Measurements from ENCODE around the gene GYS1. TPM values are rescaled to one million over a fixed set of nuclear protein-coding genes. Genes with fewer than 3 reads are reported as not detected.

Gene GYS1
- total and polyA plus RNA-seq, 2 donors = 14.0 to 22.2 TPM

GRCh38 chr19:49011194-49011593, 18.1 kb upstream of the GYS1 start:
- no peak for DNase-seq (ENCODE audit: low read depth in 6 of 9, low spot score in 9 of 9)

GRCh38 chr19:49010453-49010852, 17.3 kb upstream of the GYS1 start:
- no peaks in the 10 kb centered on the region for H3K27me3 ChIP-seq (ENCODE audit: control insufficient read depth in 2 of 2, insufficient read depth in 1 of 2, low read length in 1 of 2)
- DNase-seq (ENCODE audit: low read depth in 6 of 9, low spot score in 9 of 9) = no peak
- no peak overlapping the region for H3K4me3 ChIP-seq (ENCODE audit: low read length in 2 of 2)
- H3K36me3 ChIP-seq (ENCODE audit: control insufficient read depth in 2 of 2, insufficient read depth in 2 of 2, low read length in 1 of 2) = peaks cover 60 to 76% of the 10 kb centered on the region in 2 donors
- 97% methylated on average over 18 of the region's 18 CpGs for WGBS
- H3K4me1 ChIP-seq (ENCODE audit: control insufficient read depth in 2 of 2, insufficient read depth in 2 of 2, low read length in 2 of 2) = no peaks in the 10 kb centered on the region
- H3K27ac ChIP-seq (ENCODE audit: low read depth in 1 of 2, low read length in 1 of 2) = no peak overlapping the region
- H3K9me3 ChIP-seq (ENCODE audit: control insufficient read depth in 2 of 2, insufficient read depth in 1 of 2, low read length in 1 of 2) = no peaks in the 10 kb centered on the region

More at GRCh38 chr19:49011194-49011593, 18.1 kb upstream of the GYS1 start:
- no peak overlapping the region for H3K27ac ChIP-seq (ENCODE audit: low read depth in 1 of 2, low read length in 1 of 2)
- no peaks in the 10 kb centered on the region for H3K4me1 ChIP-seq (ENCODE audit: control insufficient read depth in 2 of 2, insufficient read depth in 2 of 2, low read length in 2 of 2)
- no peak overlapping the region for H3K4me3 ChIP-seq (ENCODE audit: low read length in 2 of 2)
- no peaks in the 10 kb centered on the region for H3K9me3 ChIP-seq (ENCODE audit: control insufficient read depth in 2 of 2, insufficient read depth in 1 of 2, low read length in 1 of 2)
- peaks cover 62 to 76% of the 10 kb centered on the region in 2 donors for H3K36me3 ChIP-seq (ENCODE audit: control insufficient read depth in 2 of 2, insufficient read depth in 2 of 2, low read length in 1 of 2)
- no peaks in the 10 kb centered on the region for H3K27me3 ChIP-seq (ENCODE audit: control insufficient read depth in 2 of 2, insufficient read depth in 1 of 2, low read length in 1 of 2)
- 98% methylated on average over 17 of the region's 17 CpGs for WGBS

DNA sequence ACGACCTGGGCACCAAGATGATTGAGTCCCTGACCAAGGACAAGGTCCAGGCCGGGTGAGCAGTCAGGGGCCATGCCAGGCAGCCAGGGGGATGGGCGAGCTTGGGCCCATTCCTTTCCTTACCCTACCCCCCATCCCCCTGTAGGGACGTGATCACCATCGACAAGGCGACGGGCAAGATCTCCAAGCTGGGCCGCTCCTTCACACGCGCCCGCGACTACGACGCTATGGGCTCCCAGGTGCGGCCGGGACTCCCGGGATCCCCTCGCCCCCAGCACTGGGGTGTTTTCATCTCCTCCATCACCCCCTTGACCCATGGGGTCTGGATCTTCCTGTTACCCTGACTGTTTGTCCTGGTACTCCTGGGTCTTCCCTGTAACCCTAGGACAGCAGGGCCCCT, 16.7 kb upstream of the GYS1 start:
- 99% methylated on average over 18 of the region's 18 CpGs for WGBS
- H3K9me3 ChIP-seq (ENCODE audit: control insufficient read depth in 2 of 2, insufficient read depth in 1 of 2, low read length in 1 of 2) = no peaks in the 10 kb centered on the region
- no peak for DNase-seq (ENCODE audit: low read depth in 6 of 9, low spot score in 9 of 9)
- H3K27ac ChIP-seq (ENCODE audit: low read depth in 1 of 2, low read length in 1 of 2) = no peak overlapping the region
- H3K4me3 ChIP-seq (ENCODE audit: low read length in 2 of 2) = no peak overlapping the region
- peaks cover 62 to 75% of the 10 kb centered on the region in 2 donors for H3K36me3 ChIP-seq (ENCODE audit: control insufficient read depth in 2 of 2, insufficient read depth in 2 of 2, low read length in 1 of 2)
- H3K4me1 ChIP-seq (ENCODE audit: control insufficient read depth in 2 of 2, insufficient read depth in 2 of 2, low read length in 2 of 2) = no peaks in the 10 kb centered on the region
- no peaks in the 10 kb centered on the region for H3K27me3 ChIP-seq (ENCODE audit: control insufficient read depth in 2 of 2, insufficient read depth in 1 of 2, low read length in 1 of 2)

- Histone ChIP-seq H3K4me1 (ENCODE audit: control insufficient read depth in 2 of 2, insufficient read depth in 2 of 2, low read length in 2 of 2) (no peaks in the 10 kb centered on the region), H3K27ac (ENCODE audit: low read depth in 1 of 2, low read length in 1 of 2) (no peak overlapping the region), H3K36me3 (ENCODE audit: control insufficient read depth in 2 of 2, insufficient read depth in 2 of 2, low read length in 1 of 2) (peaks cover 71 to 72% of the 10 kb centered on the region in 2 donors), H3K27me3 (ENCODE audit: control insufficient read depth in 2 of 2, insufficient read depth in 1 of 2, low read length in 1 of 2) (no peaks in the 10 kb centered on the region), H3K4me3 (ENCODE audit: low read length in 2 of 2) (no peak overlapping the region), H3K9me3 (ENCODE audit: control insufficient read depth in 2 of 2, insufficient read depth in 1 of 2, low read length in 1 of 2) (no peaks in the 10 kb centered on the region)
- DNase-seq (ENCODE audit: low read depth in 6 of 9, low spot score in 9 of 9) = no peak
- WGBS = 98% methylated on average over 22 of the region's 22 CpGs
Observed at GRCh38 chr19:49006905-49007304, 13.8 kb upstream of the GYS1 start.

DNA sequence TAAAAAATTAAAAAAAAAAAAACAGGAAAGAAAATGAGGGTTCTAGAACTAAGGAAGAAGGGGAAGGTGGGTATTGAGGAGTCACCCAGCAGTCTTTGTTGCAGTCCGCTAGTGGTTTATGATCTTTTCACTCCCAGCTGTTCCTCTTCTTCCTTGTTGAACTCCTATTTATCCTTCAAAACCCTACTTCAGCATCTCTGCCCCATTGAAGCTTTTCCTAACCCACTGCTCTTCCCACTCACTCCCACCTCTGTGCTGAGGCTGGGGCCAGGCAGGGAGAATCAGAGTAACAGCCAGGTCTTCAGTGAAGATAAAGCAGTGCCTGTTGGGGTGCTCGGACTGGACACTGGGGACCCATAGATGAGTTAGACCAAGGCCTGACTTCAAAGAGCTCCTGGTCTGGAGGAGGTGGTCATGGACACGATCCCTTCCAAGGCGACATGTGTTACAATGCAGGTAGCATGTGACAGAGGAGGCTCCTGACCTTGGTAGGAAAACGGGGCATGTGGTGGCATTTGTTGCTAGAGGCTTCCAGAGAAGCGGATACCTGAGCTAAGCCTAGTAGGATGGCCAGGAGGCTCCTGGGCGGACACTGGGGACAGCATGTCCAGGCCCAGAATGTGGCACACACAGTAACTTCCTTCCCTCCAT, 12.0 kb upstream of the GYS1 start:
- no peak for DNase-seq (ENCODE audit: low read depth in 6 of 9, low spot score in 9 of 9)
- Histone ChIP-seq H3K27ac (ENCODE audit: low read depth in 1 of 2, low read length in 1 of 2) (no peak overlapping the region), H3K27me3 (ENCODE audit: control insufficient read depth in 2 of 2, insufficient read depth in 1 of 2, low read length in 1 of 2) (no peaks in the 10 kb centered on the region), H3K36me3 (ENCODE audit: control insufficient read depth in 2 of 2, insufficient read depth in 2 of 2, low read length in 1 of 2) (peaks cover 53 to 57% of the 10 kb centered on the region in 2 donors), H3K4me1 (ENCODE audit: control insufficient read depth in 2 of 2, insufficient read depth in 2 of 2, low read length in 2 of 2) (no peaks in the 10 kb centered on the region), H3K4me3 (ENCODE audit: low read length in 2 of 2) (no peak overlapping the region), H3K9me3 (ENCODE audit: control insufficient read depth in 2 of 2, insufficient read depth in 1 of 2, low read length in 1 of 2) (no peaks in the 10 kb centered on the region)
- WGBS = 99% methylated on average over 7 of the region's 7 CpGs

- H3K27me3 ChIP-seq (ENCODE audit: control insufficient read depth in 2 of 2, insufficient read depth in 1 of 2, low read length in 1 of 2) = no peaks in the 10 kb centered on the region
- H3K9me3 ChIP-seq (ENCODE audit: control insufficient read depth in 2 of 2, insufficient read depth in 1 of 2, low read length in 1 of 2) = no peaks in the 10 kb centered on the region
- WGBS = 98% methylated on average over 15 of the region's 15 CpGs
- peaks cover 48 to 49% of the 10 kb centered on the region in 2 donors for H3K36me3 ChIP-seq (ENCODE audit: control insufficient read depth in 2 of 2, insufficient read depth in 2 of 2, low read length in 1 of 2)
- no peak for DNase-seq (ENCODE audit: low read depth in 6 of 9, low spot score in 9 of 9)
- no peak overlapping the region for H3K4me3 ChIP-seq (ENCODE audit: low read length in 2 of 2)
- H3K4me1 ChIP-seq (ENCODE audit: control insufficient read depth in 2 of 2, insufficient read depth in 2 of 2, low read length in 2 of 2) = no peaks in the 10 kb centered on the region
- H3K27ac ChIP-seq (ENCODE audit: low read depth in 1 of 2, low read length in 1 of 2) = no peak overlapping the region
Observed at GRCh38 chr19:49004133-49004532, 11.0 kb upstream of the GYS1 start.

GRCh38 chr19:48999481-49000325, 6.6 kb upstream of the GYS1 start:
- DNase-seq (ENCODE audit: low read depth in 6 of 9, low spot score in 9 of 9) = peak in 3 of 9 donors; percentile 13 to 53 (median 42)
- WGBS = 82% methylated on average over 16 of the region's 16 CpGs
- no peaks in the 10 kb centered on the region for H3K9me3 ChIP-seq (ENCODE audit: control insufficient read depth in 2 of 2, insufficient read depth in 1 of 2, low read length in 1 of 2)
- H3K4me3 ChIP-seq (ENCODE audit: low read length in 2 of 2) = no peak overlapping the region
- H3K27me3 ChIP-seq (ENCODE audit: control insufficient read depth in 2 of 2, insufficient read depth in 1 of 2, low read length in 1 of 2) = no peaks in the 10 kb centered on the region
- H3K4me1 ChIP-seq (ENCODE audit: control insufficient read depth in 2 of 2, insufficient read depth in 2 of 2, low read length in 2 of 2) = peaks cover 3 to 4% of the 10 kb centered on the region in 2 donors
- peaks cover 21 to 22% of the 10 kb centered on the region in 2 donors for H3K36me3 ChIP-seq (ENCODE audit: control insufficient read depth in 2 of 2, insufficient read depth in 2 of 2, low read length in 1 of 2)
- H3K27ac ChIP-seq (ENCODE audit: low read depth in 1 of 2, low read length in 1 of 2) = no peak overlapping the region

- Histone ChIP-seq H3K27ac (ENCODE audit: low read depth in 1 of 2, low read length in 1 of 2) (no peak overlapping the region), H3K4me3 (ENCODE audit: low read length in 2 of 2) (no peak overlapping the region), H3K27me3 (ENCODE audit: control insufficient read depth in 2 of 2, insufficient read depth in 1 of 2, low read length in 1 of 2) (no peaks in the 10 kb centered on the region), H3K9me3 (ENCODE audit: control insufficient read depth in 2 of 2, insufficient read depth in 1 of 2, low read length in 1 of 2) (no peaks in the 10 kb centered on the region), H3K36me3 (ENCODE audit: control insufficient read depth in 2 of 2, insufficient read depth in 2 of 2, low read length in 1 of 2) (peaks cover 4 to 5% of the 10 kb centered on the region in 2 donors), H3K4me1 (ENCODE audit: control insufficient read depth in 2 of 2, insufficient read depth in 2 of 2, low read length in 2 of 2) (peaks cover 10 to 11% of the 10 kb centered on the region in 2 donors)
- 92% methylated on average over 5 of the region's 5 CpGs for WGBS
- peak in 2 of 9 donors; percentile 27 to 42 for DNase-seq (ENCODE audit: low read depth in 6 of 9, low spot score in 9 of 9)
Observed at GRCh38 chr19:48997972-48998371, 4.9 kb upstream of the GYS1 start.

DNA sequence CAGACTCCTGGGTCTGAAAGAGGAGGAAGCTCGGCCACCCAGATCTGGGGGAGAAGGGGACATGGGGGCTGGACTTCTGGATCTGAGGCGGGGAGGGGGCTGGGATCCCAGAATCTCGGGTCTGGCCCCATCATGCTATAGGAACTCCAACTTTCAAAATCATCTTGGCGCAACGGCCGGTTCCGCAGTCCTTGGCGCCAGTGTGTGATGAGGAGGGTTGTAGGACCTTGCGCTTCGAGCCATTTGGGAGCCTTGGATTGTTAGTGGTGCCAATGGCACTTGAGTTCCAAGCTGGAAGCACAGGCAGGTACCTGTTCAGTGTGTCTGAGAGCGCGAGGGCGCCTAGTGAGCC, 902 bp upstream of the GYS1 start:
- Histone ChIP-seq H3K27me3 (ENCODE audit: control insufficient read depth in 2 of 2, insufficient read depth in 1 of 2, low read length in 1 of 2) (no peaks in the 10 kb centered on the region), H3K4me3 (ENCODE audit: low read length in 2 of 2) (peak overlapping the region; percentile 61 to 89), H3K36me3 (ENCODE audit: control insufficient read depth in 2 of 2, insufficient read depth in 2 of 2, low read length in 1 of 2) (peaks cover 4 to 10% of the 10 kb centered on the region in 2 donors), H3K9me3 (ENCODE audit: control insufficient read depth in 2 of 2, insufficient read depth in 1 of 2, low read length in 1 of 2) (no peaks in the 10 kb centered on the region), H3K27ac (ENCODE audit: low read depth in 1 of 2, low read length in 1 of 2) (peak overlapping the region; percentile 93 to 98), H3K4me1 (ENCODE audit: control insufficient read depth in 2 of 2, insufficient read depth in 2 of 2, low read length in 2 of 2) (peaks cover 20 to 28% of the 10 kb centered on the region in 2 donors)
- DNase-seq (ENCODE audit: low read depth in 6 of 9, low spot score in 9 of 9) = no peak
- WGBS = 2% methylated on average over 13 of the region's 13 CpGs

Measured in thymus (tissue), 11 donors.